ENCODE measurements around the gene NDUFS3.

The NDUFS3 gene

DNA sequence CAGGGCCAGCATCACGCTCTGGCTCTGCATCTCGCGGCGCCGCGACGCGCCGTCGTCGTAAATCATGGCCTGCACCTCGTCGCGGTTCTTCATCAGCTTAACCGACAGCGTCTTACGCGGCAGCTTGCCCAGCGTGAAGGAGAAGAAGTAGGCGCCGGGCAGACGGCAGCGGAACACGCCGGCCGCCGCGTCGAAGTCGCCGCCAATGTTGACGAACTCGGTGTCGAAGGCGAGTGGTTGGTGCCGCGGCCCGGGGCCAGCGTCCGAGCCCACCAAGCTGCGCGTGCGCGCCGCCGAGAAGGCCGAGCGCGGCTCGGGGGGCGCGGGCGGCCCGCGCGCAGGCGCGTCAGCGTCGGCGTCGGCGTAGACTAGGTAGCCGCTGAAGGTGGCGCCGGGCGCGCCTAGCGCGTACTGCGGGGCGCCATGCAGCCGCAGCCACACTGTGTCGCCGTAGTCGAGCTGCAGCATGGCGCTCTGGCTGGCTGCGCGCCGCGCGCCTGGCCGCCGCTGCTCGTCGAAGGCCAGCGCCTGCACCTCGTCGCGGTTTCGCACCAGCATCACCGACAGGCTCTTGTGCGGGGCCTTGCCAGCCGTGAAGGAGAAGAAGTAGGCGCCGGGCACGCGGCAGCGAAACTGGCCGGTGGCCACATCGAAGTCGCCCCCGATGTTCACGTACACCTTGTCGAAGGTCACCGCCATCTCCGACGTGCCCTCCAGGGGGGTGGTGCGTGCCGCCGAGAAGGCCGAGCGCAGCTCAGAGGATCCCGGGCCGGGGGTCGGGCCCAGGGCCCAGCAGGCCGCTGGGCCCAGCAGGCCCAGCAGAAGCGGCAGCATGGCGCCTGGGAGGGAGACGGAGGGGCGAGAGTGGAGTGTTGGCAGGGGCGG lies 11.3 kb downstream of the NDUFS3 start:
- no peak for DNase-seq (ENCODE audit: low read depth in 2 of 2)

DNA sequence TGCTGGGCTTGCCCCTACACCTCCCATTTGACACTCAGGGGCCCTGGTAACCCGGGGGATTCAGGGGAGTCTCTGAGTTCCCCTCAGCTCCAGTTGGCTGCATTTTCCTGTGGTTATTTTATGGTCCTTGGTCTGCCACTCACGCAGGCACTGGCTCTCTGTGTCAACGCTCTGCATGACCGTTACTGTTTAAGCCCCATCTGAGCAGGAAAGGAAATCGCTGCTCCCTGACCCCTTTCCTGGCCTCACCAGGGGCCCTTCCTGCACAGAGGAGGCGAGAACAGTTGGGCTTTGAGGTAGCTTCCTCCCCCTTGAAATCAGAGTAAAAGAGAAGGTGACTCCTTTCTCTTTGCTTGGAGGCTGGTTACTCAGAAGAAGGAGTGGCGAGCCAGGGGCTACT lies 12.9 kb downstream of the NDUFS3 start:
- DNase-seq (ENCODE audit: low read depth in 2 of 2): no peak

DNA sequence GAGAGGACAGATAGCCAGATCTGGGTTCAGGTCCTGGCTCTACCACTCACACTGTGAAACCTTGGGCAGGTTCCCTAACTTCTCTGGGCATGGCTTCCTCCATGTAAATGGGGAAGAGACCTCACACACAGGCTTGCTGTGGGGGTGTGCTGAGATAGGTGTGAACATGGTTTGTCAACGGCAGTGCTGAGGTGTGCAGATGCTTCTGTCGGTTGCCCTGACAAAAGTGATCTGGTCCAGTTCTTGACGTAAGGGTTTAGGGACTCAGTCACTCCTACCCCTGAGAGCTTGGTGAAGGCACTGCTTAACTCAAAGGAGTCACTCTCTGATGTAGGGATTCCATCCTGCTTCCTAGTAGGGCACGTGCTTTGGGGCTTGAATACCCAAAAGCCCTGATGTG lies 13.4 kb downstream of the NDUFS3 start:
- DNase-seq (ENCODE audit: low read depth in 2 of 2): no peak

DNA sequence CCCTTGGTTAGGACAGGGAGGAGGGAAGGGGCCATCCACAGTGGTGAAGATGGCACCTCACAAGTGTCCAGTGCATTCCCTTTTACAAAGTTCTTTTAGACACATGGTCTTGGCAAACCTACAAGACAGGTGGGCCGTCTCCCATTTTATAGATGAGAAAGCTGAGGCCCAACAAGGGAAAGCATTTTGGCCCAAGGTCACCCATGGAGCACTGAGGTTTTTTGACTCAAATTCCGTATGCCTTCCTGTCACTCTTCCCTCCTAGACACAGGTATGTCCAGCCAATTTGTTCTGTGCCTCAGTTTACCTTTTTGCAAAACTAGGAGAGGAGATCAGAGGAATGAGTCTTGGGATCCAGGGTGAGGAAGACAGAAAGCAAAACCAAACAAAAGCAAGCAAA lies 14.1 kb downstream of the NDUFS3 start:
- DNase-seq (ENCODE audit: low read depth in 2 of 2): no peak

DNA sequence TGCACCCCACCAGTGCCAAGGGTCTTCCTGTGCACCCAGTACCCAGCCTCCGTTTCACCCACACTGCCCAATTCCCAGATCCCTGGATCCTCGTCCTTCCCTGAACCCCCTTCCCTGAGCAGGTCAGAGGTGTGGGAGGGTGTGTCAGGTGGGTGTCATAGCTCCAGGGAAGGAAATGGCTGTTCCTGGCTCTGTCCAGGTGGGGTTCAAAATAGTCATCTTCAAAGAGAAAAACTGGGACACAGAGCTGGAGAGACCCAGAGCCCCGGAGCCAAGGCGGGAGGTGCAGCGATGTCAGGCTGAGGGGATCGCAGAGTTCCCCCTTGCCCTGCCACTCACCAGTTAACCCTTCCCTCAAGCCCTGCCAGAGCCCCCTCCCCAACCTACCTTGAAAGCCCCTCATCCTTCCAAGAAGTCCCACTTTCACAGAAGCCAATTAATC lies 14.6 kb downstream of the NDUFS3 start:
- no peak for DNase-seq (ENCODE audit: low read depth in 2 of 2)

DNA sequence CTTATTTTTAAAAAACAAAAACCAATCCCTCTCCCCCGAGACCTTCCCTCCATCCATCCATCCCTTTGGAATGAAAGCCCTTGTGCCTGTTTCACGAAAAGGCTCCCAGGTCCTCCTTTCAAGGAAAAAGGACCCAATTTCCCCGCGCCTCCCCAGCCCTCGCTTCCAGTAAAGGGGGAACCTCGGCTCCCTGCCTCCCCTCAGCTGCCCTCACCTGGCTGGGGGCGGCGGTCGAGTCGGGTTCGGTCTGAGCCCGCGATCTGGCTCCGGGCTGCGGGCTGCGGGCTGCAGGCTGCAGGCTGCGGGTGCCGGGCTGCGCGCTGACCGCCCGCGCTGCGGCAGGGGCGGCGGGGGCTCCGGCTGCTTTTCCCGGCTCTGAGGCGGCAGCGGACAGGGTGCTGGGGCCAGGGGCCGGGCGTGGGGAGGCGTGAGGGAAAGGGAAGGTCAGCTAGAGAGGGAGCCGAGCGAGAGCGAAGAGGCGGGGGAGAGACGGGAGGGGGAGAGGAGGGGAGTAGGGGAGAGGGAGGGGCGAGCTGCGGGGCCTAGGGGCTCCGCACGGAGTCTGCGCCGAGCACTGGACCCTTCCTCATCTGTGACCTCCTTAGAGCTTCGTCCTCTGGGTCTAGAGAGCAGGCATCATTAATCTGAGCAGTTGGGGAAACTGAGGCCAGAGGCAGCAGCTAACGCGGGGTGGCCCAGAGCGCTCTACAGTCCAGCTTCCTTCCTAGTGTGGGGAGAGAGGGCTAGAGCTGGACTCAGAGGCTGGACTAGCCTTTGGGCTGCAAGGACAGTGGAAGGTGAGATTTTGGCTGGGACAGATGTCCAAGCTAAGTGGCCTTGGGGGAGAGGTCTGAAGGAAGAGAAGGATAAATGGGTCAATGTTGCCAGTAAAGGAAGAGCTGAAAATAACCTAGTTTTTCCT lies 15.3 kb downstream of the NDUFS3 start, which contains the start of gene C1QTNF4:
TSS of gene C1QTNF4 (minus strand) at position 478 of the 922 bp plus-strand sequence. CDS start 3,601 bp downstream, outside the sequence.
- no peak for DNase-seq (ENCODE audit: low read depth in 2 of 2)

DNA sequence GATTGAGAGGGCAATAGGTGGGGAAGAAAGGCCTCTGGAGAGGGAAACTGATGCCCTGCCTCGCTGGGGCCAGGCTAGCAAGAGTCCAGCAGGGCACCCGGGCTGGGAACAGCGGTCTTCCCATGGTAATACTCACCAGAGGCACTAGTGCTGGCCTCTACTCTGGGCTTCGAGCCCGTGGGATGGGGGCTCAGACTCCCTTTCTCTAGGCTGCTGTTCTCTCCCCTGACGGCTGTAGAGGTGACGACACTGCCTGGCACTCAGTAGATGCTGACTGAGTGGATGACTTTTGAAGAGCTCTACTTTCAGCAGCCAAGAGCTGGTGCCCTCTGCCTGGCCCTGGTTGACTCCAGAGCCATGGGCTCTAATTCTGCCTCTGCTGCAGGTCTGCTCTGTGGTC lies 16.2 kb downstream of the NDUFS3 start:
- no peak for DNase-seq (ENCODE audit: low read depth in 2 of 2)

DNA sequence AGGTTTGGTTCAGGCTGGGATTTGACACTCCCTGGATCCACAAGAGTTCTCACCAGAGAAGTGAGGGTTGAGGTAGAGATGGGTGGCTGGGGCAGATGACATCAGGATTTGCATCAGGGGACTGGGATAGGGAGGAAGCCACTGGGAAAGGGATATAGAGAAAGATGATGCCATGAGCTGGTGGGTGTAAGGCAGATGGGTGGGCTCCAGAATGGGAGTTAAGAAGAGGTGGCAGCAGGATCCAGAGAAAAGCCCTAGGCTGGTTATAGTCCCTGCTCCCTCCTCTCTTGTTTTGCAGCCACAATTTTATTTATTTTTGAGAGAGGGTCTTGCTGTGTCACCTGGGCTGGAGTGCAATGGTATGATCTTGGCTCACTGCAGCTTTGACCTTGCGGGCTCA lies 17.1 kb downstream of the NDUFS3 start:
- no peak for DNase-seq (ENCODE audit: low read depth in 2 of 2)

DNA sequence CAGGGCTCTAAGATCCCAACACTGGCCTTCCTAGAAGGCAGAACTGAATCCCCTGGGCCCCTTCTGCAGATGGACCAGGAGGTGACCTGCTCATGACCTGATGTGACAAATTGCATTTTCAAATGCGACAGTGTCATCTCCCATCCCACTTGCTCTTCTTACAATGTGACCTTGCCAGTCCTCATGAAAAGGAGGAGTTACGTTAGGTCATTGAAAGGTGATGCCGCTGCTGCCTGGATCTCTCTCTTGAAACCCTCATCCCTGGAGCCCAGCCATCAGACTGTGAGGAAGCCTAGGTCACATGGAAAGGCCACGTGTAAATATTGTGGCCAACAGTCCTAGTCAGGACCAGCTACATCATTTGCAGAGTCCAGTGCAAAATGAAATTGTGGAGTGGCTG lies 21.0 kb downstream of the NDUFS3 start:
- DNase-seq (ENCODE audit: low read depth in 2 of 2): no peak

DNA sequence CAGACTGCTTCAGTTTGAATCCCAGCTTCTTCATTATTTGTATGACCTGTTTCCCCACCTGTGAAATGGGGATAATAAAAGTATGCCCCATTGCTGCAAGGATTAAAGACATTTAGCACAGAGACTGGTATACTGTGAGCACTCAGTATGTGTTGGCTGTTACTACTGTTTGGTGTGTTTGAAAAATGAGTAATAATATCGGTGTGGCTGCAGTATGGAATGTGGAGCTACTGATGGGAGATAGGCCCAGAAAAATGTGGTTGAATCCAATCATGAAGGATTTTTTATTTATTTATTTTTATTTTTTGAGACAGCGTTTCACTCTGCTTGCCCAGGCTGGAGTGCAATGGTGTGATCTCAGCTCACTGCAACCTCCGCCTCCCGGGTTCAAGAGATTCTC lies 24.4 kb downstream of the NDUFS3 start:
- DNase-seq (ENCODE audit: low read depth in 2 of 2): no peak

DNA sequence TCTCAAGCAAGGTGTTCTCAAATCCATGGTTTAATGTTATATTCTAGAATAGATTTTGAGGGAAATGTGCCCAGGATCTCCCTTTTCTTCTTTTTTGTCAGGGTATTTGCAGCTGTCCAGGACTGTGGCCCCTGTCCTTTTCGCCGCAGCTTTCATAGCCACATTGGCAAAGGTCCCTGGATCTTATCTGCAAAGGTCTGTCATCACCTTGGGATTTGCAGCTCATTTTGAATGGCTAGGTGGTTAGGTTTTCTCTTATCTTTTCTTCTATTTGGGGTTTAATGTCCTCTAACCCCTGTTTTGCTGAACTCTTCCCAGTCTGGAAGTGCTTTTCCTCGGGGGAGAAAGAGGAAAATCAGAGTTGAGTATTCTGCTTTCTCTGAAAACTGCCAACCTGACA lies 27.0 kb downstream of the NDUFS3 start:
- no peak for DNase-seq (ENCODE audit: low read depth in 2 of 2)

DNA sequence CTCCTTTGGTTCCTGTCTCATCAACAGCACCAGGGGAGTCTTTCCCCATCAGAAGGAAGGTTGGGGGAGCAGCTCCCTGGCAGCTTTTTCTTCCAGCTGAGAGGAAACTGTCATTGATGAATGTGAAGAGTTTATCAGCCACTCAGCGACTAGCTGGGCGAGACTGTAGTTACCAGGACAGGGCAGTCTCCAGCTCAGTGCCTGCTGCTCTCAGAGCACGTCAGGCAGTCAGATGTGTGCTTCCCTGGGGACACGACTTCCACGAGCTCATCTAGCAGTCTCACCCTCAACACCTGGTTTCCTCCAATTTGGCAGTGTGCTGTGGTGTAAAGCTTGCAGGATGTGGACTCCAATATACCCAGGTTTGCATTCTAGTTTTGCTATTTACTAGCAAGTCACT lies 27.9 kb downstream of the NDUFS3 start:
- no peak for DNase-seq (ENCODE audit: low read depth in 2 of 2)

DNA sequence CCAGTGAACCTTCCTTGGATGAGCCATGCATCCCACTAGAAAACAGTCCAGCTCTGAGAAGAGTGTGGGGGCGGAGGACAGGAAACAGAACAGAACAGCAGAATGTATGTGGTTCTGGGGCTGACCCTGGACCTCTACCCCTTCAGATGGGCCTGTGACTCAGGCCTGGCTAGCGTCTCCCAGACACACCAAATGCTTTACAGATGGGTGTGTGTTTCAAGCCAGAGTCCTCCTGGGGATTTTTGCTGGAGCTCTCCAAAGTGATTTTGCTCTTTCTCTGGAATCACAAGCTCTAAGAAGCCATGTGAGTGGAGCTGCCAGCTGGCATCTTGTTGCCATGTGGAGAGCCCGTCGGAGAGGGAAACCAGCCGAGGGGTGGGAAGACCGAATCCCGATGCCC lies 28.5 kb downstream of the NDUFS3 start:
- DNase-seq (ENCODE audit: low read depth in 2 of 2): no peak

DNA sequence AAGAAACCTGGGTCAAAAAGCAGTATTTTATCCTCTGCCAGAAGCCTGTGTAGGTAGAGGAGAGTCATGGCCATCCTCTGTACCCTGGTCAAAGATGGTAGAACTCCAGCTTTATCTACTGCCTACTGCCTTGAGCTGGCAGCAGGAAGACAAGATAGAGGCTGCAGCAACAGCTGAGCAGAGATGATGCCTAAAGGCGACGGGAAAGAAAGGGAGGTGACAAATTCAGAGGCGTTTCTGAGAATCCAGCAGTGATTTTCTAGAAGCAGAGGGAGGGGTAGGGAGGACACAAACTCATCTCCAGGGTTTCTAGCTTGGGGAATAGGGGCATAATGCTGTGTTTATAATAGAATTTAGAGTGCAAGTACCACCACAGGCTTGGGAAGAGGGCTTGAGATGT lies 30.8 kb downstream of the NDUFS3 start:
- DNase-seq (ENCODE audit: low read depth in 2 of 2): no peak

DNA sequence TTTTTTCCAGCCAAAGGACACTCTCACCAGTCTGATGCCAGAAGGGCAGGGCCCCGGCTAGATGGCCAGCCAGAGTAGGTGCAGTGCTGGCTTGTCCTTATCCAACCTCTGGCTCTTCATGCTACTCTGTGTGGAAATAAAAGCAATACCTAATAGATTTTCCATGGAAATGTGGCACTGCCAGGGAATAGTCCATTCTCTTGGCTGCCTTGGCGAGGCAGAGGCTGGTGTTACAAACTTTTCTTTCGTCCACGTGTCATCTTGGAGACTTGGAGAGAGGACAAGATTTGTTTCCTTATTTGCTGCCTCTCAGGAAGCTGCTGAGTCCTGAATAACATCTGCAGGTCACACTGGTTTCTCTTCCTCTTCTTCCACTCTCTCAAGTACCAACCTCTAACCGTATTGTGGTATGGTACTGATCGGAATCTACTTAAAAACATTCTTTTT lies 32.5 kb downstream of the NDUFS3 start:
- DNase-seq (ENCODE audit: low read depth in 2 of 2): no peak

DNA sequence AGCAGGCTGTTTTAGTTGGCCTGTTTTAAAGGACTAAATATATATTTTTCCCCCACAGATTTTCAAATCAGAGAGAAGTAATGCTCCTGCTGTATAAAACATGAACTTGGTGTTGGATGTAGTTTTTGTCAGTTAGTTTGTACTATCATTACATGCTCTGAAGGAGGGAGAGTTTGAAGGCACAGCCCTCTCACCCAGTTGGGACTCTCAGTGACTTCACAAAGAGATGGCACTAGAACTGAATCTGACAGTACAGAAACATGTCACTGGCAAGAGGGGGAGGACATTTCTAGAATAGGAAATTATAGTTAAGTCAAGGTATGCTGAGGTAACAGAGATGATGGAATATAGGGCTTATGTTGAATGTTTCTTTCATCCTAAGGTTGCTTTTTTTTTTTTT lies 36.4 kb downstream of the NDUFS3 start:
- DNase-seq (ENCODE audit: low read depth in 2 of 2): no peak

DNA sequence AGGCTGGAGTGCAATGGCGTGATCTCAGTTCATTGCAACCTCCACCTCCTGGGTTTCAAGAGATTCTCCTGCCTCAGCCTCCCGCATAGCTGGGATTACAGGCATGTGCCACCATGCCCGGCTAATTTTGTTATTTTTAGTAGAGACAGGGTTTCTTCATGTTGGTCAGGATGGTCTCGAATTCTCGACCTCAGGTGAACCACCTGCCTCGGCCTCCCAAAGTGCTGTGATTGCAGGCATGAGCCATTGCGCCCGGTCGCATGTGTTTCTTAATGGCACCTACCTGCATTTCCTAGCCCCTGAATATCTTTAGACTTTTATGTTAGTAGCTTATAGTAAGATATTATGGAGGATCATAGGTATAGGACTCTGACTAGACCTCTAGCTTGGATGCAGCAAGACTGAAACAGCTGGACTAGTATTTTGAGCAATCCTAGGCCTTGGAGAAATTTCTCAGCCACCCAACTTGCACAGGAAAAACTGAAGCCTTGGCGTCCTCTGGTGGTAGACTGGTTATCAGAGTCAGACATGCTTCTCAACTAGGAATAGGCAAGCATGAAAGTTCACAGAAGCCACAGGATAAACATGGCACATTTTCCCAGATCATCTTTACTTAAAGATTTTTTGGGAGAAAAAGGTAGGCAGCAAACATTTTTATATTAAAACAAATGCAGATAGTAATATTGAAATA lies 38.0 kb downstream of the NDUFS3 start:
- no peak for DNase-seq (ENCODE audit: low read depth in 2 of 2)

DNA sequence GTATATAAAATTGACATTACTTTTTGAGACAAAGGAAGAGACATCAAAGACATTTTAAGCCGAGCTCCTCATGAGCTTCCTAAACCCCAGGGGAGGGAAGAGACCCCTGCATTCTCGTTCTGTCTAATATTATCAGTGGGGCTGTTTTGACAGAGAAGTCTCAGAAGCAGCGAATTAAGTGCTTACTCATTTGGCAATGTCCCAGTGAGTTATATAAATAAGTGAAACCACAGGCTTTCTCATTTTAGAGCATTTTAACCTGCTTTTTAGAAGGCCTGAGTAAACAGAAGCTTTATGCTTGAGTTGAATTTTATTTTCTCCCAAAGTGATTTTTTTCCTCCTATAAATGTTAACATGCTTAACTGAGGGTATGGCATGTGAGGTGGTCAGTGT lies 38.5 kb downstream of the NDUFS3 start:
- no peak for DNase-seq (ENCODE audit: low read depth in 2 of 2)

DNA sequence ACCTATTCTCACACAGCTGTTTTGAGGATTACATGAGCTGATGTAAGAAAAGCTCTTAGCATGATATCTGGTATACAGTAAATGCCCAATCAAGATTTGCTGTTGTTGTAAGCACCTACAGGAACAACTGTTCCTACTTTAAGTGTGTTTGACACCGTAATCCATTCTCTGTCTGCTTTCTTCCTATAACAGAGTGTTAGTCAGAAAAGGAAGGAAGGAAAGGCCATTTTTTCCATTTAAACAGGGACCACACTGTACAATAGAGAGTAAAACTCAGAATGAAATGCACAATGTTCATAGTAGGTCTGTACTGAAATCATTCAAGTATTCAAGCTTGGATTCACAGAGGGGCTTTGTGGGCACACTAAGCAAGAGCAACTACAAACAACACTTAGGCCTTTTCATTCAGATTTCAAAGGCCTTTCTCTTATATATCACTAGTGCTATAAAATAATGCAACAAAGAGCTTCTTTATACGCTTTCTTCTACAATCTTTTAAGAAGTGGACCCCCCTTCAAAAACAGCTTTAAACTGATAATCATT lies 42.0 kb downstream of the NDUFS3 start:
- DNase-seq (ENCODE audit: low read depth in 2 of 2): no peak

DNA sequence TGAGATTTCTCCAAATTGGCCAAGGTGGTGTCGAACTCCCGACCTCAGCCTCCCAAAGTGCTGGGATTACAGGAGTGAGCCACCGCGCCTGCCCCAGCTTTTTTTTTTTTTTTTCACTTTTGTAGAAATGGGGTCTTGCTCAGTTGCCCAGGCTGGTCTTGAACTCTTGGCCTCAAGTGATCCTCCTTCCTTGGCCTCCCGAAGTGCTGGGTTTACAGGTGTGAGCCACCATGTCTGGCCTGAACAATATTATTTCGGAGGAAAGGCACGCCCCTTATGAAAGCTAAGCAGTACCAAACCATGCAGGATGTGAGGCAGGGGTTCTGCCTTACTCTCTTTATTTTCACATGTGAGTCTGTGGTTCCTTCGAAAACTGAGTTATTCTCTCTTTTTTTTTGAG lies 47.4 kb downstream of the NDUFS3 start:
- no peak for DNase-seq (ENCODE audit: low read depth in 2 of 2)

DNA sequence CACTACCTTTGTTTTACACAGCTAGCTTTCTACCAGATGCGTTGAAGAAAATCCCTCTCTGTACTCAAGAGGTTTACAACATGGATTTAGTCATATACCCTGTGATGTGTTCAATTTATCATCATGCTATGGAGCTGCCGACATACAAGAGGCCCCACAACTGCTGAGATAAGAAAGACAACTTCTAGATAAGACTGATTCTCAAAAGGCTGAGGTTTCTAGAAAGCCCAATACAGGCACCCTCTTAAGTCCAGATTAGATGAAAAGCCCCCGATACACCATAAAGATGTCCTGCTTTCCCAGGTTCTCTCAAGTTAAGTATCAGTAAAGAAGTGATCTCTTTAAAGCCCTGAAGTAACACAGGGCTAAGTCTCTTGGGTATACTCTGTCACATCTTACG lies 49.2 kb downstream of the NDUFS3 start:
- DNase-seq (ENCODE audit: low read depth in 2 of 2): no peak

DNA sequence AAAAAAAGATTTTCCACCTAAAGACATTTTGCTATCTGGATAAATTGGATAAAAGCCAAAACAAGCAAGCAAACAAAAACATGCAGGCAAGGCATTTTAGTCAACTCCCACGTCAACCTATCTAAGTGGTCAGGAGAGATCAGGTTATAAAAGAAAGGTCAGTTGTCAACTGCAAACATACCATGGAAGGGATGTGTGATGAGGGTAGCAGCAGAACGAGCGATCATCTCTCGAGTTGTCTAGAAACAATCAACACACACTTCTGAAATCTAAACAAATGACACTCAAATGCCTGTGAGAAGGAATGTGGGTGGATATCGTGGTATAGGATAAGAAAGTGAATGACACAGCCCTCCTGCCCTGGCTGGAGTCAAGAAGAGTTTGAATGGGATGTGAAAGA lies 52.6 kb downstream of the NDUFS3 start:
- no peak for DNase-seq (ENCODE audit: low read depth in 2 of 2)

All from stimulated activated CD8-positive, alpha-beta memory T cell treated with anti-CD3 and anti-CD28 coated beads, Interleukin-7, amount 100 ng/mL, for 1 hour (primary cell).